GM12873 (cell line): ENCODE measurements around the gene DXO.

ENCODE experiments used
- TF ChIP-seq, protein P1 (sequence below): IDR thresholded peaks from 2 replicates; pipeline ENCODE4 v1.5.1; 2012; ENCODE audit warnings: low read depth, mild to moderate bottlenecking, moderate library complexity, low read length, control low read depth; ENCODE audit not compliant: insufficient read depth; ENCODE audit errors: missing control alignments

Gene DXO

DNA sequence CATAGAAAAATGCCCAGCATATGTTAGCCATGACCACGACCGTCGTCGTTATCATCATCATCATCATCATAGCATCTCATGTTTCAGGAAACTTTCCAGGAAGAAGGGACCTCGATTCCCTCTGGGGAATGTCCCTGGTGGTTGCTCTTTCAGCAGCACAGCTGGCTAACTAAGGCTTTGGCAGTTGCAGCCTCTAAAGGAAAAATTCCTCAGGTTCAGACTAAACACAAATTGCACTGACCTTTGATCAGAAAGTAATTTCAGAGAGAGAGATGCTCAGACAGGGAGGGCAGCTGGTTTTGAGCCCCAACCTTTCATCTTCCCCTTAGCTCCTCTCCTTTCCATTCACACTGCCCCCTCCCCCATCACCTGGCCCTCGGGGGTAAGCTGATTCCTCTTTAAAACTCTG is 31.7 kb downstream of the DXO start:
- TF ChIP-seq, protein P1, sequence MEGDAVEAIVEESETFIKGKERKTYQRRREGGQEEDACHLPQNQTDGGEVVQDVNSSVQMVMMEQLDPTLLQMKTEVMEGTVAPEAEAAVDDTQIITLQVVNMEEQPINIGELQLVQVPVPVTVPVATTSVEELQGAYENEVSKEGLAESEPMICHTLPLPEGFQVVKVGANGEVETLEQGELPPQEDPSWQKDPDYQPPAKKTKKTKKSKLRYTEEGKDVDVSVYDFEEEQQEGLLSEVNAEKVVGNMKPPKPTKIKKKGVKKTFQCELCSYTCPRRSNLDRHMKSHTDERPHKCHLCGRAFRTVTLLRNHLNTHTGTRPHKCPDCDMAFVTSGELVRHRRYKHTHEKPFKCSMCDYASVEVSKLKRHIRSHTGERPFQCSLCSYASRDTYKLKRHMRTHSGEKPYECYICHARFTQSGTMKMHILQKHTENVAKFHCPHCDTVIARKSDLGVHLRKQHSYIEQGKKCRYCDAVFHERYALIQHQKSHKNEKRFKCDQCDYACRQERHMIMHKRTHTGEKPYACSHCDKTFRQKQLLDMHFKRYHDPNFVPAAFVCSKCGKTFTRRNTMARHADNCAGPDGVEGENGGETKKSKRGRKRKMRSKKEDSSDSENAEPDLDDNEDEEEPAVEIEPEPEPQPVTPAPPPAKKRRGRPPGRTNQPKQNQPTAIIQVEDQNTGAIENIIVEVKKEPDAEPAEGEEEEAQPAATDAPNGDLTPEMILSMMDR, result no peak

DNA sequence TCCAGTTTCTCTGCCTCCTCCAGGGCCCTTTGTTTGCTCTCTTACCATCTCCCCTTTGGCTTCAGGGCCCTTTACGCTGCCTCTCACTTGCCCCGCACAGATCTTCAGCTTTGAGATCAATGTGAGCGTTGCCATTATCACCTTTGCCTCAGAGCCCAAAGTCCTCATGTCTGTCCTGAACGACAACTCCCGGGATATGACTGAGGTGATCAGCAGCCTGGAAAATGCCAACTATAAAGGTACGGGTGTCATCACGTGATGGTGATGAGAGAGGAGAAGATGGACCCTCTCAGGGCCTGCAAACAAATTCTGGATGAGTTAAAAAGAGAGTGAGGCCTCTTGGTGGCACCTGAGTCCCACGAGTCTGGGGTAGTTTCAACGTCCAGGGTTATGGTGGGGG is 36.1 kb downstream of the DXO start:
- TF ChIP-seq, protein P1, result no peak

DNA sequence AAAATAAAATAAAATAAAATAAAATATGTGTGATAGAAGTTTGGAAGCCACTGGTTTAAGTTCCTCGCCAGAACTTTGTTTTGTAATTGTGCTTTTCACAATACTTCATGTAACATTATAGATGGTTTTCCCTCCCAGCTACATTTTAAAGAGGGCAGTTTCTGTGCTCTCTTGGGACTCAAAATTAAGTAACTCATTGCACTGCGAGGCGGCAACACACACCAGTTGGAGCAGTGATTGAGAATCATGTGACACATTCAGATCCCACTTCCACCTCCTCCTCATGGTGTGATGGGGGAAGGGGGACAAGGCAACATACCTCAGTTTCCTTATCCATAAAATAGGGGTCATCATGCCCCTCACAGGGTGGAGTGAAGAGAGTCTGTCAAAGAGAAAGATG is 36.9 kb downstream of the DXO start:
- TF ChIP-seq, protein P1, result no peak

DNA sequence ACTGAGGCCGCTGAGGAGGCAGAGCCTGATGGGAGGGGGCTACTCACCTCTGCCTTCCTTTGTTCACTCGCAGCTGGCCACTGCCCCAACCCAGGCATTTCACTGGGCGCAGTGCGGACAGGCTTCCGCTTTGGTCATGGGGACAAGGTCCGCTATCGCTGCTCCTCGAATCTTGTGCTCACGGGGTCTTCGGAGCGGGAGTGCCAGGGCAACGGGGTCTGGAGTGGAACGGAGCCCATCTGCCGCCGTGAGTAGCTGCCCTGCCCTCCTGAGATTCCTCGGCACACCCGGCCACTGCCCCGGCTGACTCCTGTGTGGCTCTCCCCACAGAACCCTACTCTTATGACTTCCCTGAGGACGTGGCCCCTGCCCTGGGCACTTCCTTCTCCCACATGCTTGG is 38.4 kb downstream of the DXO start:
- TF ChIP-seq, protein P1, result no peak

DNA sequence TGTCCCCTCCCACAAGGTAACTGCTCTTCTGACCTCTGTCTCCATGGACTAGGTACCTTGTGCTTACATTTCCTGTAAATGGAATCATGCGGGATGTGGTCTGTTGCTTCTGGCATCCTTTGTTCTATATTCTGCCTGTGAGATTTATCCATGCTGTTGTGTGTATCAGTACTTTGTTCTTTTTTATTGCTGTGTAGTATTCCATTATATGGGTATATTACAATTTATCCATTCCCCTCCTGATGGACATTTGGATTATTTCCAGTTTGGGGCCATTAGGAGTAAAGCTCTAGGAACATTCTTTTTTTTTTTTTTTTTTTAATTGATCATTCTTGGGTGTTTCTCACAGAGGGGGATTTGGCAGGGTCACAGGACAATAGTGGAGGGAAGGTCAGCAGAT is 41.0 kb downstream of the DXO start:
- TF ChIP-seq, protein P1, result no peak

DNA sequence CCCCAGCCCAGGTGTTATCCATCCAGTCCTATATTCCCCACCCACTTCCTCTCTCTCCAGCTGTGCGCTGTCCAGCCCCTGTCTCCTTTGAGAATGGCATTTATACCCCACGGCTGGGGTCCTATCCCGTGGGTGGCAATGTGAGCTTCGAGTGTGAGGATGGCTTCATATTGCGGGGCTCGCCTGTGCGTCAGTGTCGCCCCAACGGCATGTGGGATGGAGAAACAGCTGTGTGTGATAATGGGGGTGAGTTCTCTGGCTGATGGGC is 43.3 kb downstream of the DXO start:
- TF ChIP-seq, protein P1, result no peak

DNA sequence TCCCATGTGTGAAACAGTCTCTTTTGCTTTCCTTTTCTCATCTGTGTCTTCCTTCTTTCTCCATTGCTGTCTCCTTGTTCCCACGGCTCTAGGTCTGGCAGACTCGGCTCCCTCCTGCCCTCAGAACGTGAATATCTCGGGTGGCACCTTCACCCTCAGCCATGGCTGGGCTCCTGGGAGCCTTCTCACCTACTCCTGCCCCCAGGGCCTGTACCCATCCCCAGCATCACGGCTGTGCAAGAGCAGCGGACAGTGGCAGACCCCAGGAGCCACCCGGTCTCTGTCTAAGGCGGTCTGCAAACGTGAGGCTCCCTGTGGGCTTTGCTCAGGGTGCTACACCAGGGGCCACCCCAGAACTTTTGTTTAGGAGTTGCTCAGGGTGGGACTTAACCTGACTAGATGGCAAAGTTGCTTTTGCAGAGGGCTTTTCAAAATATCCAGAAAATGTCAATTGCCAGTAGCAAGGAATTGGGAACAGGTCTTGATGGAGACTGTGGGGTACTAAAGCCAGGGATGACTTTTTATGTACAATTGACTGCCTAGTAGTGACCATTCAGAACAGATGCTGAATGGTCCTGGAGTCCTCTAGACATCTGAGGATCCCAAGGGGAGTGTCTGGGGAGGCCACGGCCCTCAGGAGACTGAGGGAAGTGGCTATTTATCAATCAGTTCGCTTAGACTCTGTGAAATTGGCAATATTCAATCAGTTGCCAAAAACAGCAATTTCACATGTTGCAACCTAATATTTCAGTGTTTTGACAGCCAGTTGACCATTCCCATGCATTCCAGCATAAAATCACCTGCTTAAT is 43.9 kb downstream of the DXO start:
- TF ChIP-seq, protein P1, result no peak
